HEK293T (cell line): Measurements from ENCODE around the gene NAT9.

Source experiments
- BHLHE40 ChIP-seq: fragments of 450-650 bp; IDR thresholded peaks from 2 replicates; pipeline ENCODE4 v1.6.1; 2016; ENCODE audit warnings: mild to moderate bottlenecking, moderate library complexity, borderline replicate concordance
- LEF1 ChIP-seq: fragments of 450-650 bp; IDR thresholded peaks from 2 replicates; pipeline ENCODE4 v1.6.1; 2017; ENCODE audit warnings: mild to moderate bottlenecking, borderline replicate concordance
- TARDBP ChIP-seq: fragments of 450-650 bp; IDR thresholded peaks from 2 replicates; pipeline ENCODE4 v1.6.1; 2016

GRCh38 chr17:74776044-74776962 is at the start of gene NAT9:
- TF ChIP-seq BHLHE40 (no peak), TARDBP (no peak), LEF1 (no peak)
